HuH-7.5 (cell line): ENCODE measurements around the gene RABAC1.
A peak's percentile ranks its signal among the peaks of the same experiment; 100 is the strongest.

Experiments
- DNase-seq: peaks from one replicate; pipeline ENCODE4 v3.0.0; 2011; ENCODE audit warnings: low spot score

Gene RABAC1

DNA sequence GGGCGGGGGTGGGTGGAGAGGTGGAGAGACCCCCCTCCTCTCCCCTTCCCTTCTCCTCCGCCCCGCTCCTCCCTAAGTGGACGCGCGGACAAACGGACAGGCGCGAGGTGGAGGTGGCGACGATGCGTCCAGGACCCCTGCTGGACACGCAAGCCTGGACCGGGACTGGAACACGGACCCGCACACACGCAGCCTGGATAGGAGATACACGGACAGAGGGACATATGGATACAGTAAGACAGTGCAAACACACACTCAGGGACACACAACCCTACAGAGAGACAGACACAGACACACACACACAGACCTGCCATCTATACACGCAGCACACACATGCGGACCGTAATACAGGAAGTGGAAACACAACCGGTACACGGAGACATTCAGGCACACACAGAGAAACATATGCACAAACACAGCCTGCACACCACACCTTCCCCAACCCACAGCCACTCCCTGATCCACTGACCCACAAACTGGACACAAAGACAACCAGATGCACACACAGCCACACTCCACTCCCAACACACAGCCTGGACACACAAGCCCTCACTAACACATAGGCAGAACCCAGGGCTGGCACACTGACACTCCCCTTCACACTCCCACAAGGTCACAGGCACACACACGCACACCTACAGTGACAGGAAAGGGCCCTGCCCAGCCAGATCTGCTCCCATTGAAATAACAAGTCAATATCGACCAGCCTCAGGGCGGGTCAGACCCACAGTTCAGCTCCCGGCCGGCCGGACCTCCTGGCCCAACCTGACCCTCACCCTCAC lies 30.2 kb downstream of the RABAC1 start:
- peak; percentile 73 for DNase-seq

DNA sequence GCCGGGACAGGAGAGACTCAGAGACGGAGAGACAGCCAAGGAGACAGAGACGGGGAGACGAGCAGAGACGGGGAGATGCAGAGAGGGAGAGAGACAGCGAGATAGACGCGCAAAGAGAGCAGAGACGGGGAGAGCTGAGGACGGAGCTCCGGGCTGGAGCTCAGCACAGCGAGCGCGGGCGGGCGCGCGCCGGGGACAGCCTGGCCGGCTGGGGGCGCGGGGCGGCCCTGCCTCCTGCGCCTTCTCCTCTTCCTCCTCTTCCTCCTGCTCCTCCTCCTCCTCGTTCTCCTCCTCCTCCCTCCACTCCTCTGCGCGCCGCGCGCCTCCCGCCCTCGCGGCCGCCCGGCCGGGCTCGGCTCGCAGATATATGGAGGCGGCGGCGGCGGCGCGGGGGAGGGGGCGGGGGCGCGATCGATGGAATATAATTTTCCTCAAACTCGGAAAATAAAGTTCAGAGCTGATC lies 30.9 kb downstream of the RABAC1 start, which contains the start of gene ERFL:
TSS of gene ERFL (minus strand) at position 229 of the 463 bp plus-strand sequence. CDS start 15,530 bp downstream, outside the sequence.
- DNase-seq = peak; percentile 77

DNA sequence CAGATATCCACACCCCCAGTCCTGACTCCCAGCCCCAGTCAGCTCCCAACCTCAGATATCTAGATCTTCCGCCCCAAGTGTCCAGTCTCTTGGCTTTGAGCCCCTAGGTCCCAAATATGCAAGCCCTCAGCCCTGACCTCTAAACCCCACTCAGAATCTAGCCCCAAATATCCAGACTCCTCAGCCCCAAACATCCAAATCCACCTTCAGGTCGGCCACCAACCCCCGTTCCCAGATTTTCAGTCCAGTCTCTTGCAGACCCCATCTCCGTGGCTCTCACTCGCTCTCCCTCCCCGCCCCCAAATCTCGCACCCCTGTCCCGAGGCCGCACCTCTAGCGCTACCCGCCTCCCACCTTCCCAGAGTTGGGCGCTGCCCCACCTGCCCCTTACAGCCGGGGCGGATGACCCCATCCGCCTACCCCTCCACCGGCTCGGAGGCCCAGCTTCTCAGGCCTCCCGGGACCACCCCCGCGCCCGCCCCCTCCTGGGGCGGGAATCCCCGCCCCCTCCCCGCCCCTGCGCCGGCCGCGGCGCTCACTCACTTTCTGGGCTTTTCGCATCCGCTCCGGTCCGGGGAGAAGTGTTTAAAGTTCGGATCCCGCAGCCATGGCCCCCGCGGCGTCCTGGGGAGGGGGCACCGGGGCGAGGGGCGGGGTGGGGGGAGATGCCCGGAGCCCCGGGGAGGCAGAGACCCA lies 31.5 kb downstream of the RABAC1 start:
- DNase-seq = peak; percentile 78

DNA sequence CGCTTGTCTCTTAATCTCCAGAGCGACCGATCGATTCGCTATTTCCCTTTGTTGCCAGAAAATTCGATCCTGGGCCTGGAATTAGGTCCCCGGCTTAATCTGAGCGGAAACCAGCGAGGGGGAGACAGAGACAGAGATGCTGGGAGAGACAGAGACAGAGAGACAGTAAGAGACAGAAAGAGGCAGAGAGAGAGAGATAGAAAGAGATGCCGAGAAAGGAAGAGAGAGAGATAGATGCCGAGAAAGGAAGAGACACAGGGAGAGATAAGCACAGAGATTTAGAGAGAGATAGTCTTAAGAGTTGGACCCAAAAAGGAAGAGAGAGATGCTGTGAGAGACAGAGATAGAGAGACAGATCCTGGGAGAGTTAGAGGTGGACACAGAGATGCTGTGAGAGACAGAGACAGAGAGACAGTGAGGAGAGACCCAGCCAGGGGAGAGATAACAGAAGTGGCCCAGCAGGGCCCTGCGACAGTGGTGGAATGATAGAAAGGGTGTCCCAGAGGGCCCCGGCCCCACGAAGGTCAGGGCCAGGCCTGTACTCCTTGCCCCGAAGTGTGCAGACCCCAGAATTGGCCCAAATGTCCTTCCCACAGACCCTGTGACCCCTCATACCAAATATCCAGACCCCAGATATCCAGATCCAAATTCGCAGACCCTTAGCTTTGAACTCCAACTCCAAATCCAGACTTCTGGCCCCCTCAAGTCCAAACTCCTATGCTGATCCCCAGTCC lies 32.2 kb downstream of the RABAC1 start:
- no peak for DNase-seq

DNA sequence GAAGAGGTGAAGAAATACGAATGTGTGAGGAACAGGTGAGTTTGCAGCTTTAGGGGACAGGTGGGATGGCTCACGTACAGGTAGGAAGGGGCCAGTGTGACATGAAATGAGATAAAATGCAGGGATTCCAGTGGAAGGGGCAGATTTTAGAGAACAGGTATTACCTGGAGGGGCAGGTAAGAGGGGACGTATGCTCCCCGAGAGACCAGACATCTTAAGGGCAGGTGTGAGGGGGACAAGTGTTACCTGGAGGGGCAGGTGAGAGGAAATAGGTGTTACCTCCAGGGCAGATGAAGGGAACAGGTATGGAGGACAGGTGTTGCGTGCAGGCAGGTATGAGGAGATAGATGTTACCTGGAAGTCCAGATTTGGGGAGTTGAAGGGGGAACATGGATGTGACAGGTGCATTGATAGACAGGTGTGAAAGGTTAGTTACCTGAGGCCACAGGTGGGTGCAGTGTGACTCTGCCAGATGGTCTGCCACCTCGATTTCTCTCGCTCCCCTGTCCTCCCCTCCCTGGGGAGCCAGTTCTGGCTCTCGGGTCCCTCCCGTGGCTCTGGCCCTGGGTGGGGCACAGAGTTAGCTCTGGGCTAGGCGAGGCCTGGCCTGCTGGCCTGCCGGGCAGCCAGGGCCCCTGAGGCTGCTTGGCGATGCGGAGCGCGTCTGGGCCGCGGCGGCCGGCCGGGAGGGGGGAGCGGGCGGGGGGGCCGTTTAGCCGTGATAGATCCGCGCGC lies 32.9 kb downstream of the RABAC1 start:
- DNase-seq = no peak

DNA sequence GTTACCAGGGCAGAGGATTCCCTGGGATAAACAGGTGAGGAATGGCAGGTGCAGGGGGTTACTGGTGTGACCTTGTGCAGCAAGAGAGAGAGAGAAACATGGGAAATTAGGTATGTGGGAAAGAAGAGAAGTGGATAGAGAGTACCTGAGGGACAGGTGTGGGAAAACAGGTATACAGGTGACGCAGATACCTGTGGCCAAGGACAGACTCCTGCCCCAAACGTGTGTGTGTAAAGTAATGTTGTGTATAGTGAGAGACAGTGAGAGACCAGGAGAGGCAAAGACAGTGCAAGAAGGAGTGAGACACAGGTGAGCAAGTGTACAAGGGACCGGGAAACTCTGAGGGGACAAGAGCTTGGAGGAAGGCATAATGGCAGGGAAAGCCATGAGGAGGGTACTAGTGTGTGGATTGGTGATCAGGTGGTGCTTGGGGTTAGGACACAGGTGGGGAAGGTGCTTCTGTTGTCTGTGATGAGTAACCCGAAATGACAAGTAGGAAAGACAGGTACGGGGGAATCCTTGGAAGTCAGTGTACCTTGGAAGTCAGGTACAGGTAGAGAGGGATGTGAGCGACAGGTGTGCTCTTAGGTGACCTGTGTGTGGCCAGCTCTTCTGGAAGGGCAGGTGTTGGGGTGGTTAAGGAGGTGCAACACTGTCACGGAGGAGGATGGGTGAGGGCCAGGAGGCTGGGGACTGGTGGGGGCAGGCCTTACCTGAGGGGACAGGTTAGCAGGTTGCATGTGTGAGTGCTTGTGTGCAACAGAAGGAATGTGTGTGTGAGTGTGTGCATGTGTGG lies 33.7 kb downstream of the RABAC1 start:
- no peak for DNase-seq

DNA sequence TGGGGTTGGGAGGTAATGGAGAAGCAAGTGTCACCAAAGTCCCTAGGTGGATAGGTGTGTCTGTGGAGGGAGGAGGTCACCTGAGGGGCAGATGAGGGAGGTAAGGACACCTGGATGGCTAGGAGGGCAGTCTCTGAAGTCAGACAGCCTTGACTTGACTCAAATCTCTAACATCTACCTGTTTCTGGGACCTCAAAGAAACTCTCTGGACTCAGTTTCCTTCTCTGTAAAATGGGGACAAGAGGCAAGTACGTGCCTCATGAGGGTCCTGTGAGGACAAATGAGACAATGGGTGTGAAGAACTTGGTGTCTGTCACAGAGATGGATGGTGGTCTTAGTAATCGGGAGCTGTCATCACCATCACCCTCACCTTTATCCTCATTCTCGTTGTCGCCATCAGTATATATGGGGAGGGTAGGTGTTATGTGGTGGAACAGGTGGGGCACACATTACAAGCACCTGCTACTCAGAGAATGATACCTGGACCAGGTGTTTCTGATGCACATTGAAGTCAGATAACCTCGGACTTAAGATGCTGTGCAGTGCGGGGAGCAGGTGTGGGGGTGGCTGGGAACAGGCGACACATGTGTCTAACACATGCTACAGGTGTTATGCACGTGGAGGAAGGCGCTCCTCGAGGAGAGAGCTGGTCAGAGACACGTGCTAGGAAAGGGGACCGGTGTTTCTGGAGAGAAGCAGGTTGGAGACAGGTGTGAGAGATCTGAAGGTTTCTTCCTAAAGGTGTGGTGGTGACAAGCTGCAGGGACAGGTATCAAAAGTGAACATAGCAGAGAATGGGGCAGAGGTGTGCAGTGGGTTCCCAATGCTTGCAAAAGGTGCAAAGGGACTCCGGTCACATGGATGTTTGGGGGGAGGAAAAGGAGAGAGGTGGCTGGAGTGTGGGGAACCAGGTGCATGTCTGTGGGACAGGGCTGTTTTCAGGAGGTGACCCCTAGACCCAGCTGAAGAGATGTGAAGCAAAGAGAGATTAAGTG lies 34.7 kb downstream of the RABAC1 start:
- no peak for DNase-seq

DNA sequence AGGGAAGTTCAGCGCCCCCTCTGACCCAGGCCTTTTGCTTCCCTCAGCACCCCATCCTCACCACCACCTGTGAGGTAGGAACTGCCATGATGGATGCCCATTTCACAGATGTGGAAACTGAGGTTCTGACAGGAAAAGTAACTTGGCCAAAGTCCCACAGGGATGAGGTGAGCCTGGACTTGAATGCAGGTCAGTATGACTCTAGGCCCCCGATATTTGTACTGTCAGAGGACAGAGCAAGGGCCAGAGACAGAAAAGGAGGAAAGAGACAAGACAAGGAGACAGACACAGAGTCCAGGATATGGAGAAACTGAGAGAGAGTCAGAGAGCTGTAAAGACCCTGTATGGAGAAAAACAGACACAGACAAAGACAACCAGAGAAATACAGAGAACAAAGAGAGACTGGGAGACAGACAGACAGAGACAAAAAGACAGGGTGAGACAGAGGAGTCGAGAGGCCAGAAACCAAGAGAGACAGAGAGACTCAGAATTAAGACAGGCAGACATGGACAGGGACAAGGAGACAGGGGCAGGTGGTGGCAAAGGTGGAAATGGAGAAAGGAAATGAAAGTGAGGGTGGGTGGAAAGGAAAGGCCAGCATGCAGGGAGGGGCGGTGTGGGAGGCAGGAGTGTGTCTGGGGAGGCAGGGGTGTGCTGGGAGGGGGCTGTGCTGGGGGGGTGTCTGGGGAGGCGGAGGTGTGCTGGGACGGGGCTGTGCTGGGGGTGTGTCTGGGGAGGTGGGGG lies 35.9 kb downstream of the RABAC1 start:
- DNase-seq = no peak

DNA sequence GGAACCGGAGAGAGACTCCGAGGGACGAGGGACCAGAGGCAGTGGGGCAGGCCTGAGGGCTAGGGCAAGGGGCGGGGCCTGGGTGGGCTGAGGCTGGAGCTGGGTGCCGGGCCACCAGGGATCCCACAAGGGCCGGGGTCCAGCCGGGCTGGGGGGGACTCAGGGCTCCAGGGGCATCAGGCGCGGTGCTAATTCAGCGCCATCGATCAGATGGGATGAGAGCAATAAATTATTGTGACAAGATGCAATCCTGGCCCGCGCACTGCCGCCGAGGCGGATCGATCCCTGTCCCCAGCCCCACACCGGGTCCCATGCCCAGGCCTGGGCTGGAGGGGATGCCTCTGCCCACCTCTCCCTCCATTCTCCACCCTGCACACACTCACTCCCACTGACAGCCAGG lies 36.5 kb downstream of the RABAC1 start:
- DNase-seq = no peak

DNA sequence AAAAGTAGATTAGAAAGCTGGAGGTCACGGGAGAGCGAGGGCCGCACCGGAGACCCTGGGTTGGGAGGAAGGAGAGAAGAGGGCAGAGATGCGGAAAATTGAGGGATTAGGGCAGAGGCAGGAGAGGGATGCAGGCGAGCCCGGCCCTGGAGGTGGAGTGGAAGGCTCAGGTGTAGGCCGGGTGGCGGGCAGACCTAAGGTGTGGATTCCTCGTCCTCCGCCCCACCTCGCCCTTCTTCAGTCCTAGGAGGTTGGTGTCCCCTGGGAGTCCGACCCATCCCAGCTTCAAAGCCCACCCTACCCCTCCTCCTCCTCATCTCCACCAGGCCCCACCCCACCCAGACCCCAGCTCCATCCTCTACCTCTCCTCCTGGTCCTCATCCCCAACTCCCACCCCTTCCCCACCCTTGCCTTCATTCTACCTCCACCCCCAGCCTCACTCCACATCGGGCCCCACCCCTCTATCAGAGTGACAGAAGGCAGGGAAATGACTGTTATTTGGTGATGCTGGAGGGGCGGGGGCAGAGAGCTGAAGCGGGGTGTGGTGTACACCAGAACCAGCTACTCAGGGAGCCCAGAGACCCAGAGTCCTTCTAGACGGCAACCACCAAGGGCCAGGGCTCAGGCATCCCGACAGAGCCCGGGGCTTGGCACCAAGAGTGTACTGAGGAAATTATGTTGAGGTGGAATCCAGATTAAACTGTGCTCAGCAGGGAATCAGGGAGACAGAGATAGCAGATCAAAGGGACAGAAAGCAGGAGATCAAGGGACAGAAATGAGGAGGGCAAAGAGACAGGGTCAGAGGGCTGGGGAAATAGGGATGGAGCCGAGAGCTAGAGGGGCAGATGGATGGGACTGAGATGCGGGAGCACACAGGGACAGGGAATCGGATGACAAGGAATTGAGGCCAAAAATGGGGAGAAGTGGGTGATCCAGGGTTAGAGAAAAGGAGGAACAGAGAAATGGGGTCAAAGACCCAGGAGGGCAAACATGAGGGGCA lies 37.2 kb downstream of the RABAC1 start:
- no peak for DNase-seq

DNA sequence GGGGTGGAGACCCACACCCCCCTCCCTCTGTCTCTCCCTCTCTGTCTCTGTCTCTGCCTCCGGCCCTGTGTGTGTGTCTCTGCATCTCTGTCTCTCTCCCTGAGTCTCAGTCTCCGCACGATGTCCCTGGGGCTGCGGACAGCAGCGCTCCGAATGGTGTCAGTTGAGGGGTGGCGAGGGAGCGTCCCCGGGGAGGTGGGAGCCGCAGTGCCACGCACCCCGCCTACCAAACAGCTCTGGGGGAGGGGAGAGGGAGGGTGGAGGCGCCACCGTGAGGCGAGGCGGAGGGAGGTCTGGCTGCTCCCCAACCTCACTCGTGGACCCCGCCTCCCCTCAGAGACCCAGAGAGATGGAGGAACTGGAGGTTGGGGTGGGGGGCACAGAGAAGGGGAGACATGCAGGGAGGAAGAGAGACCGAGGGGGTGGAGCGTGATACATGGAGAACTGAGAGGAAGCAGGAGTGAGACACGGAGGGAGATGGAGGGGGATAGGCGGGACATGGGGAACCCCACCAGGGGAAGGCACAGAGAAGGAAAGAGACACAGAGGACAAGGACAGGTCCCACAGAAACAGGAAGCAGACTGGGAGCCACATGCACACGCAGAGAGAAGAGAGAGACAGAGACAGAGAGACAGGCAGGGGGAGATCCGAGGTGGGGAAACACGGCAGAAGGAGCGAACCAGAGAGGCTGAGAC lies 38.1 kb downstream of the RABAC1 start:
- DNase-seq = no peak

DNA sequence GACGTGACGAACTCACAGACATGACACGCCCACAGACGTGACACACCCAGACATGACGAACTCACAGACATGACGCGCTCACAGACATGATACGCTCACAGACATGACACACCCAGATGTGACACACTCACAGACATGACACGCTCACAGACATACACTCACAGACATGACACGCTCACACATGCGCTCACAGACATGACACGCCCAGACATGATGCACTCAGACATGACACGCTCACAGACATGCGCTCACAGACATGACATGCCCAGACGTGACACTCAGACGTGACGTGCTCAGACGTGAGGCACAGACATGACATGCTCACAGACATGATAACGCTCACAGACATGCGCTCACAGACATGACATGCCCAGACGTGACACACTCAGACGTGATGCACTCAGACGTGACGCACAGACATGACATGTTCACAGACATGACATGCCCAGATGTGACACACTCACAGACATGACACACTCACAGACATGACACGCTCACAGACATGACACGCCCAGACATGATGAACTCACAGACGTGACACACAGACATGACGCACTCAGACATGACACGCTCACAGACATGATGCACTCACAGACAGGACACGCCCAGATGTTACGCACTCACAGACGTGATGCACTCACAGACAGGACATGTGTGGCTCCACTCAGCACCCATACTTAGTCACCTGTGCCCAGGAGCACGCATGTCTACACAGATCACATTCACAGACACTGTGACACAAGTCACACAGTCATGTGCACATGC lies 39.0 kb downstream of the RABAC1 start:
- DNase-seq = no peak

DNA sequence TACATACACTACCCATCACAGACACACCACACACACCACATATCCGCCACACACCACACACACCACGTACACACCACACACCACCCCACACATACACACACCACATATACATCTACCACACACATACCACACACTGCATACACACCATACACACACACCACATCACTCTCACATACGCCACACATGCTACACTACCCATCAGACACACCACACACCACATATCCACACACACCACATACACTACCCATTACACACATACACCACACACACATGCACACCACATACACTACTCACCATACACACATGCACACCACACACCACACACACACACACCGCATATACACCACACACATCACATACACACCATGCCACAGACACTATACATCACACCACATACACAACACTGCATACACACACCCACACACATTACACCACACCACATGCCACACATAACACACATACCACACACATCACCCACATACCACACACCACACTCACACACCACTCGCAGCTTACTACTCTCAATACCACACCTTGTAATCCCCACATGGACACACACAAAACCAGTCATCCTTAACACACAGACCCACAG lies 40.4 kb downstream of the RABAC1 start:
- DNase-seq = no peak

DNA sequence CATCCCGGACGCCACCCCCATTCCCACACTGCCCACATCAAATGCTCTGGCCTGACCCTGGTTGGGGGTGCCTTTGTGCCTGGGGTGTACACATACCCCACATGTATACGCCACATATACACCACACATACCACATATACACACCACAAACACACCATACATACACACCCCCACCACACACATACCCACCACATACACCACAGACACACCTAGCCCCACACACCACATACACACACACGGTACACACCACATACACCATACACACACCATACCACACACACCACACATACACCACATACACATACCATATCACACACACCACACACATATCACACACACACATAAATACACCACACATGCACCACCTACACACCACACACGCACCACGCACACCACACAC lies 41.0 kb downstream of the RABAC1 start:
- no peak for DNase-seq

DNA sequence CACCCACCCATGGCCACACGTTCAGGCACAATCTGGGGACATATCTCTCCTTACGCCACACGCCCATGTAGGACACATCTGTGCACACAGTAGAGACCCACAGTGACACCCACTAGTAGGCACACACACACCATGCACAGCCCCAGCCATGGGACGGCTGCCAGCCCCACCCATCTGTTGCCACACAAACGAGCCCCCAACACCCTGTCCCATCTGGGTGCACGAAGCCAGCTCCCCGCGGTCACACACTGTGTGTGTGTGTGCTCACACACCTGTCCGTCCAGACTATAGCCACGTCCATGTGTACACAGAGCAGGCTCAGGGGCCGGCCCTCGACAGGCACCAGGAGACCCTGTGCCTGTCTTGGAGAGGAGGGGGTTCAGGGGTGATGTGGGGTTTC lies 41.4 kb downstream of the RABAC1 start:
- no peak for DNase-seq

DNA sequence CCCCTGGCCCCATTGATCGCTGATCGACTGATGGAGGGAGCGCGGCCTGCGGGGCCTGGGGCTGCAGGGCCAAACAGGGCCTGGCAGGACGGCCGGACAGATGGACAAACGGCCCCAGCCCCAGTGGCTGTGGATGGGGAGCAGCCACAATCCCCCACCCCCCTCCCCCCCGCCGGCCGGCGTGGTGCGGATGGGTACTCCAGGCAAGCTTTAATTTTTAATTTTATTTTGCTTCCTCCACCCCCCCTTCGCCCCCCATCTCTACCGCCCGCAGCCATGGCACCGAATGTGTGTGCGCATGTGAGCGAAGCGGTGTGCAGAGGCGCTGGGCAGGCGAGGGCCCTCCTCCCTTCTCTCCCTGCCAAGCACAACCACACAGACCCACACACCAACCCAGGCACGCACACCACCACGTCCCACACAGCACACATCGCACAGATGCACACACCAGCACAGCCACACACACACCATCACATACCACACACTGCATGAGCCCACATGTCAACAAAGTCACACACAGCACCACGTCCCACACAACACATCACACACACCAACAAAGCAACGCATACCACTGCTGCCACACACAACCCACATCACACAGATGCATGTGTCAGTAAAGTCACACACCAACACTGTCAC lies 43.2 kb downstream of the RABAC1 start:
- no peak for DNase-seq
